HuH-7 (cell line): ENCODE results near the gene TNFRSF13B.
"Not testable (repeated sequence)": the region's sequence is repeated elsewhere in the genome, so short reads cannot be mapped to it uniquely, and the experiment has no call there.

Experiments used
- DNase-seq: peaks from one replicate; pipeline ENCODE4 v3.0.0; 2011; ENCODE audit warnings: low spot score

Gene TNFRSF13B

DNA sequence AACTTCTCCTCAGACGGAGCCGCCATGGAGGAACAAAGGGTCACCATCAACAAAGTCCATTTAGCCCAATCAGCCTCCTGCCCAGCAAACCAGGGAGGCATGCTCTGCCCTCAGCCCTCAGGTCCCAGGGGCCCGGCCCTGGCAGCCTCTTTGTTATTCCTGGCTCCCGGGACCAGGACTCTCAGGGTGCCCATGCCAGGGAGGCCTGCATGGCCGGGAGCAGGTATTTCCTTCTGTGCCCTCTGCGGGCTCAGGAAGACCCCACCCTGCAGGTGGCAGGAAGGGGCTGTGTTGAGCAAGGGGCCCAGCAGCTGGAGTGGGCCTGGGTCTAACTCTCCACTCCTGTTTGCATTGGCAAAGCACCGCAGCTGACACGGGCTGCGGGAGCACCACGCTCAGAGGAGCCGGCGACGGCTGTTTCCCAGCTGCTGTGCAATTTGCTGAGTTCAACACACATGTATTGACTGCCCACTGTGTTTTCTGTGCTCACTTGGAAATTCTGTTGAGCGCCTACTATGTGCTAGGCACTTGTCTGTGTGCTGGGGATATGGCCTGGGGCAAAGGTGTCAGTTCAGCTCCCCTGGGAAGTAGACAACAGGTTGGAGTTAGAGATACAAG, 33.2 kb upstream of the TNFRSF13B start:
- not testable (repeated sequence) for DNase-seq

DNA sequence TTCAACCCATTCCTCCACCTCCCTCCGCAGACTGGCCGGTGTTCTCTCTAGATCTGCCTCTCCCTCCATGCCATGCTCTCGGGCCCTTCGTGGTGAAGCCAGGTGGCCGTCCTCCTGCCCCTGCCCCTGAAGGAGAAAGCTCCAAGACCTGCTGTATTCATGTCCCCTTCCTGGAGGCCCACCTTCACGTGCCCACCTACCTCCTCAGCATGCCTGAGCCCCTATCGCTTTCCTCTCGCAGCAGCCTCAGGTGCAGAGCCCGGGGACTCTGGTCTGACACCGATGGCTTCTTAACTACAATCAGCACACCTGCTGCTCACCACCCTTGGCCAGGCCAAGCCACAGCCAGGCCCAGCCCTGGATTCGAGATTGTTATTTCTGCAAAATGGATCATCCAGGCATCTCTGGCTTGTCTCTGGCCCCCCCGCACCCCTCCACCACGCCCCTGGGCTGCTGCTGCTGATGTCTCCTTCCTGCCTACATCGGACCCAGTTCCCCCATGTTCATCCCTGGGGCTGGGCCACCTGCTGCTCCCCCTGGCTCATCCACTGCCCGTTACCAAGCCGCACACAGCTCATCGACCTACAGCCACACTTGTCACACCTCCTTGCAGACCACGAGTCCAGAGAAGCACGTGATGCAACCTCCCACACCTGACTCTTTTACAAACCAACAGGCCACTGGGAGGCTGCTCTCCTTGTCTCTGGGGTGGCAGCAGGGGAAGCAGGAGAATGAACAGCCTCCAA, 32.5 kb upstream of the TNFRSF13B start:
- no peak for DNase-seq

DNA sequence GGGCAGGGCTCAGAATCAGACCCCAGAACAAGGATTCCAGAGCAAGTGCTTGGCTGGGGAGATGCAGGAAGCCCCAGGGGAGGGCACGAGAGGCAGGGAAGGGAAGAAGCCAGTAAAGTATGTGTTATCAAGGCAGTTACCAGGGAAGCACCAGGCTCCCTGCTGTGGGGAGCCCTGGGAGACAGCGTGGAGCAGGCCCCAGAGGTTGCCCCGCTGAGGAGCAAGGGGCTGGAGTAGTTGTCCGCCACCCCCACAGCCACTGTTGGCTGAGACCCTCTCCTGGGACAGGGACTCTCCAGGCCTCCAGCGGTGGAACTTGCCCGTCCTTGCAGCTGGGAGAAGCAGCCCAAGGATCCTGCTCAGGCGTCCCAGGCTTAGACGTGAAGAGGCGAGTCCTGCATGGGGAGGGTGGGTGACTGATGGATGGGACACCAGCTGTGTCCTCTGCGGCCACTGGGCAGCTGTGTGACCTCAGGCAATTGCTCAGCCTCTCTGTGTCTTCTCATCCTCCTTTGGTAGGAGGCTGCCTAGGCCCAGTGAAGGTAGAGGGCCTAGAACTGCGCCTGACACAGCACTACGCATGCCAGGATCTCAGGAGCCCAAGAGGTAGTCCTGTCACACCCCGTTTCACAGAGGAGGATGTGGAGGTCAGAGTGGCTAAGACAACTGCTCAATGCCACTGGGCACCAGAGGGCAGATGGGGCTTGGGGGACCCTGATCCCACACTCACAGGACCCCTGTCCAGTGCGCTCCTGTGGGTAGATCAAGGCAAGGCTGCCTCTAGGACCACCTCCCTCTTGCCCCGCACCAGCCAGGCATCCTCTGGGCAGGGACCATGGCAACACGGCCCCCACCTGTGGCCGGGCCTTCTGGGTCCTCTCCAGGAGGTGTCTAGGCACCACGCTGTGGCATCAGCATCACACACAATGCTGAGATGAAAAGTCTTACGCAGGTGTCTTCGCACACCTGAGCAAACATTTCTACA, 31.1 kb upstream of the TNFRSF13B start:
- not testable (repeated sequence) for DNase-seq

DNA sequence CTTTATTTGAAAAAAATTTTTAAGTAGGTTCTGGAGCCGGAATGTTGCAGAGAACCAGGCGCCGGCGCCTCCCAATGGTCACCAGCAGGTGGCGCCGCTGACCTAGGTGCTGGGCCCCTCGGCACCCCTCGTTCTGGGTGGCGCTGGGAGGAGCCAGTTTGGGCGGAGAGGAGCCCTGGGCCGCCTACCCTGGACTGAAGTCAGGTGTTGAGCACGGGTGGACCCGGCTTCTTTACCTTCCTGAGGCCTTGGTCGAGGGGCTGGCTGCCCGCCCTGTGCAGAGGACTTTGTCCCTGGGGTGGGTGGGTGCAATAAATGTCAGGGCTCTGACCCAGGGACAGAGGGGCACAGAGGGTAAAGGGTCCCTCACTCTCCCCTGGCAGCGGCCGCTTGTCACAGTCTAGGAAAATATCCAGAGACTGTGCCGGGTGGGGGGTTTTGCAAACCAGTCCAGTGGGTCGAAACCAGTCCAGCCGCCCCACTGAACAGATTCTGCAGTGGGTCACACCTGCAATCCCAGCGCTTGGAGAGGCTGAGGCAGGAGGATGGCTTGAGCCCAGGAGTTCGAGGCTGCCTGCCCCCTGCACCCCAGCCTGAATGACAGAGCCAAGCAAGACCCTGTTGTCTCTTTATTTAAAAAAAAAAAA, 30.1 kb upstream of the TNFRSF13B start:
- peak; percentile 81 for DNase-seq

DNA sequence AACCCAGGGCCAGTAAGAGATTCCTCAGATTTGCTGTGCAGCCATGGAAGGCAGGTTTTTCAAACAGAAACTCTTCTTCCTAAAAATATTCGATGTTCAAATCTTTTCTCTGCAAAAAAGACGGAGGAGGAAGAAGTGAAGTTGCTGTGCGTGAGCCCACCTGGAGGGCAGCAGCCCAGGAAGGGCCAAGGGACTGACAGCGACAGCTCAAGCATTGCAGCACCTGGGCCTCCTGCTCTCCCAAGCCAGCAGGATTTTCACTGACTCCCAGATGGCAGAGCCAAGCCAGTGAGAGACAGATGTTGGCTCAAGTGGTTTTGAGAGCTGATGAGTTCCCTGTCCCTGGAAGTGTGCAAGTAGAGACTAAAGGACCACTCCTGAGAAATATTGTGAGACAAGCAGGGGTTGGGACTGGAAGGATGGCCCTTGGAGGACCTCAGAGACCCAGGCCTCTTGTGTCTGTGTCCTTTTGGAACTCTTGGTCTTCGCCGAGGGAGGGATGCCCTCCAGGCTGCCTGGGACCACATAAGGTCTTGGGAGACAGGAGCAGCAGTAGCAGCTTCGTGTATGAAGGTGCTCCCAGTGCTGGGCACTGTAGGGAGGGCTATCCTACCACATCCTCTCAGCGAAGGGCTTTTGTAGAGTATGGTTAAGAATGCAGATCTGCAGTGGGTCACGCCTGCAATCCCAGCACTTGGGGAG, 29.3 kb upstream of the TNFRSF13B start:
- DNase-seq = no peak

DNA sequence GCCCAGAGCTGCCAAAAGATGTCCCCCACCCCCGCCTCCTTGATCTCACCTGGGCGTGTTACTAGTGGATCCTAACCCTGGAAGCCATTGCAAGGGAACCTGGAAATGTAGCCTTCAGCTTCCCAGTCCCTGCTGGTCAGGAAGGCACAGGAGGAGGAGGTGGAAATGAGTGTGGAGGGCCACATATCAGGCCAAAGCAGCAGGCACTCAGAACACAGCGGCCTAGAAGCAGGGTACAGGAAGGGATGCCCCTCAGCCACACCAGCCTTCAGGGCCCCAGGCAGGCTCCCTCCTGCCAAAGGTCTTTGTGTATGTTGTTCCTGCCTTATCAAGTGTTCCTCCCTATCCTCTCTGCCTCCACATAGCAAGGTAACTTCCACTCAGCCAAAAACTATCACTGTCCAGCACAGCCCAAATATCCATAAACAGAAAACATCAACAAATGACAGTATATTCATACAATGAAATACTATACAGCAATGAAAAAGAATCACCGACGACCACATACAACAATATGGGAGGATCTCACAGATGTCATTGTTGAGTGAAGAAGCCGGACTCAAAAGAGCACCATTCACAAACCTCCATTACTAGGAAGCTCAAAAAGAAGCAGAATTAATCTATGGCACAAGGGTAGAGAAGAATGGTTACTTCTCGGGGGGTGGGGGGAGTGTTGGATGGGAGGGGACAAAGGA, 28.2 kb upstream of the TNFRSF13B start:
- no peak for DNase-seq

DNA sequence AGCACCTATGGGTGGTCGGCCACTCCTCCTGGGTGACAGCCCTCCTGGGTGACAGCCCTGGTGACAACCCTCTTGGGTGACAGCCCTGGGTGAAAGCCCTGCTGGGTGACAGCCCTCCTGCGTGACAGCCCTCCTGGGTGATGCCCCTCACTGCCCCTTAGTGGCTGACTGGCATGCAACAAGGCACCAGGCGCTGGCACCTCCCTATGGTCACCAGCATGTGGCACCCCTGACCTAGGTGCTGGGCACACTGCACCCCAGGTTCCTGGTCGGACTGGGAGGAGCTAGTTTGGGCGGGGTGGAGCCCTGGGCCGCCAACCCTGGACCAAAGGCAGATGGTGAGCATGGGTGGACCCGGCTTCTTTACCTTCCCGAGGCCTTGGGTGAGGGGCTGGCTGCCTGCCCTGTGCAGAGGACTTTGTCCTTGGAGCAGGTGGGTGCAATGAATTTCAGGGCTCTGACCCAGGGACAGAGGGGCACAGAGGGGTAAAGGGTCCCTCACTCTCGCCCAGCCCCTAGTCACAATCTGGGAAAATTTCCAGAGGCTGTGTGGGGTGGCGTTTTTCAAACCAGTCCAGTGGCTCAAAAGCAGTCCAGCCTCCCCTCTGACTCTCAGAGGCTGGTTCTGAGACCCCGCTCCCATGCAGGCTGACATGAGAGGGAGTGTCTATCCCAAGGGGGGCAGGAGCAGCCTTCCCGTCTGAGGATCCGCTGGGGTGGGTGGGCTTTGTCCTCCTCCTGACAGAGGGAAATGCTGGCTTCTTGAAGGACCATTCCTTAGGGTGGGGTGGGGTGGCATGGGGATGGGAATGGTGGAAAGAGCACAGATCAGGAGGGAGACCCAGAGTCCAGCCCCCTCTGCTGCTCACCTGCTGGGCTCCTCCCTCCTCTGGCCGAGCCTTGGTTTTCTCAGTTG, 25.9 kb upstream of the TNFRSF13B start:
- DNase-seq = no peak

DNA sequence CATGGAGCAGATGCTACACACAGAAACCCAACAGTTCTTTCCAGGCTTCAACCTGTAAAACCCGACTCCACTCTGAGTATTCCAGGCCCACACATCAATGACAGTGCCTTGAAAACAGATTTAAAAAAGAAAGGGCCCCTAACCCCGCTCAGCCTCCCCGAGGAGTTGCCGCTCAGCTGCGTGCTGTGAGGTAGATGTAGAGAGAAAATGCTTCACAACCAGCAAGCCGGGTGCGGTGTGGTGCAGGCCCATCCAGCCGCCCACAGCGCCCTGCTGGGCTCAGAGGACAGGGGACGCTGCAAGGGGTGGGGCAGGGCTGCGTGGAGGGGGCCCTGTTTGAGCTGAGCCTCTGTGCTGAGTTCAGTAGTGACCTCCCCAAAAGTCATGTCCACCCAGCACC, 24.8 kb upstream of the TNFRSF13B start:
- not testable (repeated sequence) for DNase-seq

DNA sequence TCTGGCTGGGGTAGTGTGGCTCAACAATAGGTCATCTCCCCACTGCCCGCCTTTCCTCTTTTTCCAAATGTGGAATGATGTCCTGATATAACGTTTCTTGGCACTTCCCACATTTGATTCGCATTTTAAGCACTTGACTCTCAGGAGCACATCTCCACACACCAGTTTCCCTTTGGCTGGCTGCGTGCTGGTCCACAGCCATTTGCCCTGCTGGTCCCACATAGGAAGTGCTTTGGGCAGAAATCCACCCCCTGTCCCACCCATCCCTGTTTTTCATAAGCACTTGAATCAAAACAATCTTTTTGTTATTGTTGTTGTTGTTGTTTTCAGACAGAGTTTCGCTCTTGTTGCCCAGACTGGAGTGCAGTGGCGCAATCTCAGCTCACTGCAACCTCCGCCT, 24.0 kb upstream of the TNFRSF13B start:
- no peak for DNase-seq

DNA sequence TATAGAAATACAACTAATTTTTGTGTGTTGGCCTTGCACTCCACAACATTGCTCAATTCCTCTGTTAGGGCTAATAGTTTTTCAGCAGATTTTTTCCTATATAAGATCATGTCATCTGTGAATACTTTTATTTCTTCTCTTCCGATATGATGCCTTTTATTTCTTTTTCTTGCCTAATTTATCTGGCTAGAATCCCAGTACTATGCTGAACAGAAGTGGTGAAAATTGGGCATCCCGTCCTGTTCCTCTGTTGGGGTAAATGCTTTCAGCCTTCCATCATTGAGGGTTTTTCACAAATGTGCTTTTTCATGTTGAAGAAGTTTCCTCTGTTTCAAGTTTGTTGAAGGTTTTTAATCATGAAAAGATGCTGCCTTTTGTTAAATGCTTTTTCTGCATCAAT, 22.7 kb upstream of the TNFRSF13B start:
- no peak for DNase-seq

DNA sequence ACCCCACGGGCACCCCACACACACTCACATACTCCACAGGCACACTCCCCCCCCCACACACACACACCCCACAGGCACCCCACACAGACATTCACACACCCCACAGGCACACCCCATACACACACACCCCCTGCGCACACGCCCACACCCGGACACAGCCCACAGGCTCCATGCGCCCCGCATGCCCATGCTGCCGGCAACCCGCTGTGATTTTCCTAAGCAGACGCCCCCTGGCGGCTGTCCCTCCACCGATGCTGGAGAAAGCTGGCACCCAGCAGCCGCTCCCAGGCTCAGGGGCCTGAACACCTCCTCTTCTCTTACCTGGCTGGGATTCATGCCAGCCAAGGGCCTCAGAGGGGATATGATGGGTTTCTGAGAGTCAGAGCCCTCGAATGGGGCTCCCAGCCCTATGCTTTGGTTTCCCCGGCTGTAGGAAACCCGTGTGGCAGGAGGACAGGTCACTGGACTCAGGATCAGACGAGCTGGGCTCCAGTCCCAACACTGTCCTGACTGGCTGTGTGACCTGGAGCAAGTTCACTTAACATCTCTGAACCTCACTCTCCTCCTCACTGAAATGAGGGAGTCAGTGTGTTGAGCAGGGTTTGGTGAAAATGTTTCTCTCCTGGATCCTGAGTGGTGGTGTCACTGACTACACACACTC, 19.6 kb upstream of the TNFRSF13B start:
- peak; percentile 91 for DNase-seq

DNA sequence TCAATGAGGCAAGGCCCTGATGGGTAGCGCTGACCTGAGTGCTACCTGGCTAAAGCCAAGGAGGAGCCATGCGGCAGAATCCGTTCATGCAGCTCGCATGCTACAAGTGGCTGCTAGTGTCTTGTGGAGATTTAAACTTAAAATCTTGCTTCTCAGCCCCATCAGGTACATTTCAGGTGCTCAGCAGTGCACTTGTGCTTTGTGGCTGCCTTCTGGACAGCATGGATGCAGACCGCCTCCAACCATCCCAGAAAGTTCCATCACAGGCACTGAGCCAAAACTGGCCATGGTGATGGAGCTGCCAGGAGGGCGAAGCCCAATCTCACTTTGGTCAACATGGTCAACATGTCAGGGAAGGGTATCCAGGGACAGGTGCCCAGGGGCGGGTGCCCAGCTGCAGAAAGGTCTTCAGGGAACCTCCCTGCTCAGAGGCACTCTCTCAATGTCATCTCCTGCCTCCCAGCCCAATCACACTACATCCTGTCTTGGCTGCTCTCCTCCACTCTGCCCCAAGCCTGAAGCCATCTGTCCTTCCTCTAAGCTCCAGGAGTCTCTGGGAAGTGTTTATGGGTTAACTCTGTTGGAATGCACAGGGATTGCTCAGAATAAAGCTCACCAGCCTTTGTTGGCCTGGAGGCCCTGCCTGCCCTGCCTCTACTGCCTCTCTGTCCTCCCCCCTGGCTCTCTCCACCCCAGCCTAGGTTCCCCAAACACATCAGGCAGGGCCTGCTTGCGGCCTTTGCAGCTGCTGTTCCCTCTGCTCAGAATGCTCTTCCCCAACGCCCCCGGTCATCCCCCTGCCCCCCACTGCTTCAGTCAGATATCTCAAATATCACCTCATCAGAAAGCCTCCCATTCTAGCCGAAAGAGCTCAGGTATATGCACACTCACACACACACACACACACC, 18.3 kb upstream of the TNFRSF13B start:
- no peak for DNase-seq

DNA sequence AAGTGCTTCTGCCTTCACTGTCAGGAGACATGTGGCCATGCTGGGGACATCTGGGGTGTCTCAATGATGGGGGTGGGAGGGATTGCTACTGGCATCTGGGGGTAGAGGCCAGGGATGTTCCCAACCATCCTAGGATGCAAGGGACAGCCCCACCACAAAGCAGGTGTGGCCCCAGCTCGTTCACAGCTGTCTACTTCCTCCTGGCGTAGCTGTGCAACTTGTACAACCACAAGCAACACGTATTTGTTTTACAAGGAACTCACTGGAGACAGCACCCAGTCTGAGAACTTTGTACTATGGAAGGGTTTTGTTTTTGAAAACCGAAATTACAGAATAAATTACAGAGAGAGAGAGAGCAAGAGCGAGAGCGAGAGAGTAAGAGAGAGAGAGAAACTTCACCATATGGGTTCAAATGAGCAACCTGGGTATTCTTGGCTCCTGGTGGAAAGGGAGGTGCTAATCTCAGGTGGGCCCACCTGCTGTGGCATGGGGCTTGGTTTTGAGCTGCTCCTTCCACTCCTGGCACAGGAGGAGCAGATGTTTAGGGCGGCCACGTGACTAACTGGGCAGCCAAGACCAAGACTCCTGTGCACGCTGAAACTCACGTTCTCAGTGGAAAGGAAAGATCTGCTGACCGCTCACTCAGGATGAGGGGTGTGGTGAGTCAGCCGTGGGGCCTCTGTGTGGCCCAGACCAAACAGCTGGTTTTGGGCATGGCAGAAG, 17.5 kb upstream of the TNFRSF13B start:
- DNase-seq = no peak

DNA sequence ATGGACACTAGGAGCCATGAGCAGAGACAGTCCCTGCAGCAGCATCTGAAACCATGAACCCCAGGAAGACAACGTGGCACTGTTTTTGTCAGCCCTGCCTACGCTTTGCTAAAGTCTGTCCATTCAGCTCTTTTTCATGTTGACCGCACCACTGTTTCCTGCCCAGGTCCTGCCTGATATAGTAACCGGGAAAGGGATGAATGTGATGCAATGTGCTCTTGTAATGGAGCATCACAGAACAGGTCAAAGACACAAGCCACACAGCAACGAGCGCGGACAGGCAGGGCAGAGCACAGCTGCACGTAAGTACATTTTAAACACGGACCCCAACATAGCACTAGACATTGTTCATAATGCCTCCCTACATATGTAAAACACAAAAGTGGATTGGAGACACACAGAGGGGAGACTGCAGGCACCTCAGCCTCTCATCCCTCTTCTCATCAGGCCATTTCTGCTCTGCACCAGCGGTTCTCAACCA, 16.9 kb upstream of the TNFRSF13B start:
- DNase-seq = no peak

DNA sequence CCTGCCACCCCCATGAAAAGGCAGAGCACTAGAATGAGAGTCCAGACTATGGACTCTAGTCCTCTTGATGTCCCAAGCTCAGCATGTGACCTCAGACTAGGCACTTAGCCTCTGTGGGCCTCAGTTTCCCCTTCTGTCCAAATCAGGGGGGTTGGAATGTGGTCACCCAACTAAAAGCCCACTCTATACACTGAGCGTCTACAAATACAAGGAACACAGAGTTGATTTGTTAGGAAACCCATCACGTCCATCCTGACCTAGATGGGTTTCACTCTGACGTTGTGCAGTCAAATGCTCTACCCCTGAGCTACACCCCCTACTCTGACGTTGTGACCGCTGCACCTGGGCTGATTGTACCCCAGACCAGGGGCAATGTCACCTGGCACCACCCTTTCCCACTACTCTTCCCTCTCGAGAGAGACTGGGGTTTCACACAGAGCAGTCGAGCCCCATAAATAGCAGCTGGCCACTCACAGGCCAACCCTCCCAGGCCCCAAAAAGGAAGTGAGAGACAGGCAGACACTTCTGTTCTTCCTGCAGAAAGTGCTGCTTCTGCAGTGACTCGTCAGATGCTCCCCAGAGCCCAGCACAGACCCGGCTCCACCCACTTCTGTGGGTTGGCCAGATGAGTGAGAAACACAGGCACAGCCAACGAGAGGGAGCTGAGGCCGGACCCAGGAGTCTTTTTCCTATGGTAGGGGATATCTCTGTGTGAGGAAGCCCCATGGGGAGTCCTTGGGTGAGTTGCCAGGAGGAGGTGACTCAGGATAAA, 16.1 kb upstream of the TNFRSF13B start:
- no peak for DNase-seq

DNA sequence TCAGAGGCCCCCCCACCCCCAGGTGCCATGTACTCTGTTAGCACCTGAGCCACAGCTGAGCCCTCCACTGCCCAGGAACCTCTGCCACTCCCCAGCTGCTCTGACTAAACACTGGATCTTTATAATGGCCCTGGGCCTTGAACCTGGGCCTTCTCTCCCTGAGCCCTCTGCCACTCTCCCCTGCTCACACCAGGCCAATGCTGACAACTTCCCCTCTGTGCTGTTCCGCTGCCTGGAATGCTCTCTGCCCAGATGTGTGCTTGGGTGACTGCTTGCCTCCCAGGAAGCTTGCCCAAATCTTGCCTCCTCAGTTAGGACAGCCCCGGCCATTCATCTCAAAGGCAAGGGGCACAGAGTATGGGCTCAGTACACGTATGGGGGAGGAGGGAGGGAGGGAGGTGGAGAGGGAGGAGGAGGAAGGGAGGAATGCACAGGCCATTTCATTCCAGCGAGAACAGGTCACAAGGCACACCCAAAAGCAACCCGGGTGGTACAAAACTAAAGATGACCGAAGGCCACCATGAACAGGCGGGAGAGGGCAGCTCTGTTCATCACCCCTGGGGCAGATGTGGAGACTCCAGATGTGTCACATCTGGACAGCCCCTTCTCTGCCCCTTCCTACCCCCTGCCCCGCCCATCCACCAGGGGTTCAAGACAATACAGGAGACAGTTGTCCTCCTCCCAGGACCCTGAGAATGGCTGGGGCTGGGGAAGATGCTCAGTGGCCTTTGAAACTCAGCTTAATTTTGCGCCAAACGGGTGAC, 15.3 kb upstream of the TNFRSF13B start:
- DNase-seq = no peak
